ENCODE data around the gene KREMEN1.

KREMEN1 gene

DNA sequence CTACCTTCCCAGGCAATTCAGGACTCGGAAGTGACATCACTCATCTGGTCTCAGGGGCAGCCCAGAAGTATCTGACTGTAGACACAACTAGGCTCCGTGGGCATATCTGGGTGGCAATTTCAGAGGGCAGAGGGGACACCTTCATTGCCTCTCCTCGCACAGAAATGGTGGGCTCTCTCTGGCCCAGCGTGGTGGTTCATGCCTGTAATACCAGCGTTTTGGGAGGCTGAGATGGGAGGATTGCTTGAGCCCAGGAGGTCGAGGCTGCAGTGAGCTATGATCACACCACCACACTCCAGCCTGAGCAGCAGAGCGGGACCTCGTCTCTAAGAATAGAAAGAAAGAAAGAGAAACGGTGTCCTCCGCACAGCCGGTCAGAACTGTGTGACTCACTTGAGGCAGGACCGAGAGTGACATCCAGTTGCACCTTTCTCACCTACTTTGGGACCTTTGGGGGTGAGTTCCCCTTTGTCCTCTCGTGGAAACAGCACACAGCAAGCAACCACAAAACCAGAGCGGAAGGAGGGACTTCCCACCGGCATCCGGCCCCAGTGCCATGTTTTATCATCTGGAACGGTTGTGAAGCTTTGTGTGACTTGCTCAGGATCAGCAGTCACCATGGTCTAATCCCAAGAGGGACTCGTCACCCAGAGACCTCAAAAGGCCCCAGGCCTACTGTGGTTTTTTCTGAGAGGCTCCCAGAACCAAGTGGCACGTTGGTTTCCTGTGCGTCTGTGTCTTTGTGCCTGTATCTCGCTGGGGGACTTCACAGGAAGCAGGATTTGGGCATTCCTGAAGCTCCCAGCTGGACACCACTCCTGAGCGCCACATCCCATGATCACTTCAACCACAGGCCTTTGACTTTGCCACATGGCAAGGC lies 94.4 kb downstream of the KREMEN1 start:
- no peaks in the 10 kb centered on the region for H3K36me3 ChIP-seq (replicated peaks; ENCODE audit: insufficient read depth, low read length)
- no peaks in the 10 kb centered on the region for H3K9me2 ChIP-seq (replicated peaks; ENCODE audit: insufficient read depth, low read length)
- H3K4me1 ChIP-seq (ENCODE audit: low read length), result peaks cover 9% of the 10 kb centered on the region
- no peak for TF ChIP-seq EZH2phosphoT487 (IDR thresholded peaks at IDR 0.05; ENCODE audit: low read length)
- no peak for TF ChIP-seq EZH2 (optimal IDR thresholded peaks at IDR 0.05; ENCODE audit: low read depth, low read length)
- TF ChIP-seq, protein P1, sequence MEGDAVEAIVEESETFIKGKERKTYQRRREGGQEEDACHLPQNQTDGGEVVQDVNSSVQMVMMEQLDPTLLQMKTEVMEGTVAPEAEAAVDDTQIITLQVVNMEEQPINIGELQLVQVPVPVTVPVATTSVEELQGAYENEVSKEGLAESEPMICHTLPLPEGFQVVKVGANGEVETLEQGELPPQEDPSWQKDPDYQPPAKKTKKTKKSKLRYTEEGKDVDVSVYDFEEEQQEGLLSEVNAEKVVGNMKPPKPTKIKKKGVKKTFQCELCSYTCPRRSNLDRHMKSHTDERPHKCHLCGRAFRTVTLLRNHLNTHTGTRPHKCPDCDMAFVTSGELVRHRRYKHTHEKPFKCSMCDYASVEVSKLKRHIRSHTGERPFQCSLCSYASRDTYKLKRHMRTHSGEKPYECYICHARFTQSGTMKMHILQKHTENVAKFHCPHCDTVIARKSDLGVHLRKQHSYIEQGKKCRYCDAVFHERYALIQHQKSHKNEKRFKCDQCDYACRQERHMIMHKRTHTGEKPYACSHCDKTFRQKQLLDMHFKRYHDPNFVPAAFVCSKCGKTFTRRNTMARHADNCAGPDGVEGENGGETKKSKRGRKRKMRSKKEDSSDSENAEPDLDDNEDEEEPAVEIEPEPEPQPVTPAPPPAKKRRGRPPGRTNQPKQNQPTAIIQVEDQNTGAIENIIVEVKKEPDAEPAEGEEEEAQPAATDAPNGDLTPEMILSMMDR (IDR thresholded peaks at IDR 0.05; ENCODE audit: low read length), result no peak
- no peaks in the 10 kb centered on the region for H3K27me3 ChIP-seq (replicated peaks; ENCODE audit: insufficient read depth, low read length)
- peak overlapping the region; percentile 34; the same call in 1 of the 2 replicates for H3K9ac ChIP-seq (ENCODE audit: low read length)
- peak overlapping the region; percentile 34; the same call in 1 of the 2 replicates for H3K4me2 ChIP-seq (ENCODE audit: low read depth, low read length)
- H3K79me2 ChIP-seq (ENCODE audit: low read length), result no peaks in the 10 kb centered on the region
- H3K27ac ChIP-seq (ENCODE audit: low read length), result peak overlapping the region; percentile 81
- H4K20me1 ChIP-seq (ENCODE audit: insufficient read depth, low read length), result no peaks in the 10 kb centered on the region
- peak; percentile 85 for DNase-seq
- peaks cover 4% of the 10 kb centered on the region; the same call in 1 of the 2 replicates for H3F3A ChIP-seq (ENCODE audit: insufficient read depth, low read length)
- no peak overlapping the region for H3K4me3 ChIP-seq (ENCODE audit: low read length)
- H2AFZ ChIP-seq (ENCODE audit: low read length), result peak overlapping the region; percentile 62
- no peaks in the 10 kb centered on the region for H3K9me3 ChIP-seq (replicated peaks; ENCODE audit: insufficient read depth, low read length)

DNA sequence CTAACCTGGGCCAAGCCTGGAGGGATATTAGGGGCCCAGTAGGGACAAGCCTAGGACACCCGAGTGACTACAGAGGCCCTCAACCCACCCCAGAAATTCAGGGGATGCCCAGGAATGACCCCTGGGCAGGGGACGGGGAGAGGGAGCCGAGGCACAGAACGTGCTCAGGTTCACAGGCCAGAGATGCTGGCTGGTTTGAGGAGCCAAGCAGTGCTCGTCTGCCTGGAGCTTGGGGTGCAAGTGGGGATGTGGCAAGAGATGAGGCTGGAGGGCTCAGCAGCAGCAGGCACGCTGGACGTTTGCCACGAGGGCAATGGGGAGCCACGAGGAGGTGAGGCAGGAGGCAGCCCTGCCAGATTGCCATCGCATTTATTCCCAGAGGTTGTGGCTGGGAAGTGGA lies 98.9 kb downstream of the KREMEN1 start:
- no peaks in the 10 kb centered on the region for H3K79me2 ChIP-seq (ENCODE audit: low read length)
- H3K9ac ChIP-seq (ENCODE audit: low read length), result no peak overlapping the region
- H3F3A ChIP-seq (ENCODE audit: insufficient read depth, low read length), result peaks cover 4% of the 10 kb centered on the region; the same call in 1 of the 2 replicates
- no peak for DNase-seq
- H3K4me2 ChIP-seq (ENCODE audit: low read depth, low read length), result no peak overlapping the region
- no peaks in the 10 kb centered on the region for H4K20me1 ChIP-seq (ENCODE audit: insufficient read depth, low read length)
- TF ChIP-seq EZH2phosphoT487 (IDR thresholded peaks at IDR 0.05; ENCODE audit: low read length), result no peak
- TF ChIP-seq EZH2 (optimal IDR thresholded peaks at IDR 0.05; ENCODE audit: low read depth, low read length), result no peak
- TF ChIP-seq, protein P1 (IDR thresholded peaks at IDR 0.05; ENCODE audit: low read length), result no peak
- no peaks in the 10 kb centered on the region for H3K27me3 ChIP-seq (replicated peaks; ENCODE audit: insufficient read depth, low read length)
- no peak overlapping the region for H3K27ac ChIP-seq (ENCODE audit: low read length)
- no peaks in the 10 kb centered on the region for H3K9me2 ChIP-seq (replicated peaks; ENCODE audit: insufficient read depth, low read length)
- H2AFZ ChIP-seq (ENCODE audit: low read length), result no peak overlapping the region
- H3K4me3 ChIP-seq (ENCODE audit: low read length), result no peak overlapping the region
- no peaks in the 10 kb centered on the region for H3K36me3 ChIP-seq (replicated peaks; ENCODE audit: insufficient read depth, low read length)
- H3K4me1 ChIP-seq (ENCODE audit: low read length), result peaks cover 8% of the 10 kb centered on the region
- H3K9me3 ChIP-seq (replicated peaks; ENCODE audit: insufficient read depth, low read length), result no peaks in the 10 kb centered on the region

DNA sequence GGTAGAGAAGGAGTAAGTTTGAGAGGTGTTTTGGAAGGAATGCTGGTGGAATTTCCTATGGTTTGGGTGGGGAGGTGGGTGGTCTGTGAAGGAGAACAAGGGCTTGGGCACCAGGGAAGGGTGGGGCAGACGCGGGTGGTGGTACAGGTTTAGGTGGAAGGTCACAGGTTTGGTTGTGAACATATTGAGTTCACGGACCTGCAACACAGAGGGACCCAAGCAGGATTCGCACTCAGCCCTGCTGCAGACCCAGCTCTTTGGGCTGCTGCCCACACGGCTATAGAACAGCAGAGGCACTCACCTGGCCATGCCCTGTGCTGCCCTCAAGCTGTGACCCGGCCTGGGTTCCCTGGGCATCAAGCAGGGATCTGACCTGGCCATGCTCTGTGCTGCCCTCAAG lies 99.4 kb downstream of the KREMEN1 start:
- Histone ChIP-seq H3K9me2 (replicated peaks; ENCODE audit: insufficient read depth, low read length) (no peaks in the 10 kb centered on the region), H3K9me3 (replicated peaks; ENCODE audit: insufficient read depth, low read length) (no peaks in the 10 kb centered on the region), H3F3A (ENCODE audit: insufficient read depth, low read length) (no peaks in the 10 kb centered on the region), H3K36me3 (replicated peaks; ENCODE audit: insufficient read depth, low read length) (no peaks in the 10 kb centered on the region), H4K20me1 (ENCODE audit: insufficient read depth, low read length) (no peaks in the 10 kb centered on the region), H3K4me3 (ENCODE audit: low read length) (no peak overlapping the region), H3K4me2 (ENCODE audit: low read depth, low read length) (no peak overlapping the region), H2AFZ (ENCODE audit: low read length) (no peak overlapping the region), H3K4me1 (ENCODE audit: low read length) (peaks cover 4% of the 10 kb centered on the region), H3K9ac (ENCODE audit: low read length) (no peak overlapping the region), H3K79me2 (ENCODE audit: low read length) (no peaks in the 10 kb centered on the region), H3K27ac (ENCODE audit: low read length) (no peak overlapping the region), H3K27me3 (replicated peaks; ENCODE audit: insufficient read depth, low read length) (no peaks in the 10 kb centered on the region)
- TF ChIP-seq EZH2 (optimal IDR thresholded peaks at IDR 0.05; ENCODE audit: low read depth, low read length) (no peak), EZH2phosphoT487 (IDR thresholded peaks at IDR 0.05; ENCODE audit: low read length) (no peak)
- TF ChIP-seq, protein P1 (IDR thresholded peaks at IDR 0.05; ENCODE audit: low read length), result no peak
- DNase-seq, result no peak

All from MM.1S (cell line).